Gastrocnemius medialis (tissue), 4 donors: ENCODE measurements around the gene UBE2Q1. TPM values are rescaled to one million over a fixed set of nuclear protein-coding genes. Genes with fewer than 3 reads are reported as not detected.

Source experiments
- ATAC-seq, 2 donors: fragments of 150-250 bp; one replicate each; pipeline ENCODE4 v1.9.1; 2016
- DNase-seq, 2 donors: peaks; one replicate each; pipeline ENCODE4 v3.0.0-alpha.2; 2019
- H3K27ac ChIP-seq, 4 donors: fragments of 200-600 bp; sonication (generic); 1 replicate in 1 of 4; 2 replicates in 3 of 4; pipeline ENCODE4 v1.5.1; 2016 to 2018; ENCODE audit warnings: mild to moderate bottlenecking in 2 of 4, moderate library complexity in 1 of 4
- H3K27me3 ChIP-seq, 3 donors: fragments of 200-600 bp; sonication (generic) in 2 of 3; 1 replicate in 1 of 3; 2 replicates in 2 of 3; pipeline versions ENCODE4 v1.5.1 to v1.6.0; 2016 to 2019; ENCODE audit warnings: mild to moderate bottlenecking in 1 of 3, moderate library complexity in 1 of 3
- H3K36me3 ChIP-seq, 2 donors: fragments of 200-600 bp; sonication (generic) in 1 of 2; one replicate each; pipeline ENCODE4 v1.5.1; 2017 to 2018
- H3K4me1 ChIP-seq, 2 donors: fragments of 200-600 bp; sonication (generic) in 1 of 2; one replicate each; pipeline ENCODE4 v1.5.1; 2016 to 2017; ENCODE audit warnings: mild to moderate bottlenecking in 2 of 2
- H3K4me3 ChIP-seq, 4 donors: fragments of 200-600 bp; sonication (generic) in 3 of 4; 1 replicate in 1 of 4; 2 replicates in 3 of 4; pipeline ENCODE4 v1.5.1; 2016 to 2019; ENCODE audit warnings: mild to moderate bottlenecking in 2 of 4
- H3K9me3 ChIP-seq, 3 donors: fragments of 200-600 bp; sonication (generic) in 2 of 3; 1 replicate in 1 of 3; 2 replicates in 2 of 3; pipeline ENCODE4 v1.5.1; 2016 to 2019
- CTCF ChIP-seq, 5 experiments: fragments of 450-650 bp in 3 of 5; fragments of 200-600 bp in 2 of 5; sonication (generic) in 2 of 5; IDR thresholded peaks in 4 of 5; conservative IDR thresholded peaks in 1 of 5; 1 replicate in 4 of 5; 2 replicates in 1 of 5; pipeline ENCODE4 v1.5.1; 2016 to 2019; ENCODE audit warnings: antibody characterized with exemption in 5 of 5, mild to moderate bottlenecking in 3 of 5, moderate library complexity in 3 of 5
- POLR2A ChIP-seq, 2 donors: fragments of 450-650 bp; IDR thresholded peaks; one replicate each; pipeline ENCODE4 v1.6.1; 2017; ENCODE audit warnings: antibody characterized with exemption in 2 of 2, mild to moderate bottlenecking in 2 of 2, moderate library complexity in 2 of 2
- in situ Hi-C, 4 donors: fragments of 200-750 bp; cut with MboI; loops; one replicate each; pipeline versions ENCODE4 v1.15.0 to v1.8.0; 2017; ENCODE audit warnings: low sequenced_read_pairs in 4 of 4
- intact Hi-C: fragments of 100-400 bp; cut with DNase I; formaldehyde crosslinking; loops from one replicate; pipeline ENCODE4 v1.15.1; 2023; ENCODE audit warnings: low total_unique reads
- total RNA-seq, 4 donors: library from RNA; depleted of rRNA; stranded (reverse); fragments of >200 nt; gene quantifications; one replicate each; pipeline versions ENCODE4 v1.1.0 to v1.2.3, GENCODE V29; 2016

UBE2Q1 gene
- total RNA-seq, 4 donors from 2014 or later, result 18.8 to 42.8 (median 24.1) TPM

- in situ Hi-C loops, result loop anchor here in 2 of 4 donors (10.0 to 25.0 kb wide), 2 partner anchors 190 to 313 kb away; no protein-coding TSS in a partner anchor
- no peak overlapping the region for H3K27ac ChIP-seq
- no peak overlapping the region for H3K4me3 ChIP-seq
- H3K27me3 ChIP-seq, result no peaks in the 10 kb centered on the region
- DNase-seq (no peak), ATAC-seq (no peak)
- peaks cover 4% of the 10 kb centered on the region in 2 donors for H3K4me1 ChIP-seq
- H3K9me3 ChIP-seq, result no peaks in the 10 kb centered on the region
- intact Hi-C loops, result no loop called here
- H3K36me3 ChIP-seq, result no peaks in the 10 kb centered on the region
- TF ChIP-seq POLR2A (IDR thresholded peaks at IDR 0.05), result no peak
- no peak for TF ChIP-seq CTCF (IDR thresholded peaks at IDR 0.05 in 4 of 5, conservative IDR thresholded peaks at IDR 0.05 in 1 of 5)
Observed at GRCh38 chr1:154571964-154572288, 13.5 kb upstream of the UBE2Q1 start.

GRCh38 chr1:154571244-154571963 lies 12.9 kb upstream of the UBE2Q1 start:
- in situ Hi-C loops (loop anchor here in 2 of 4 donors (10.0 to 25.0 kb wide), 2 partner anchors 191 to 313 kb away; no protein-coding TSS in a partner anchor), intact Hi-C loops (no loop called here)
- ATAC-seq, result no peak
- Histone ChIP-seq H3K36me3 (no peaks in the 10 kb centered on the region), H3K27ac (no peak overlapping the region), H3K9me3 (no peaks in the 10 kb centered on the region), H3K4me3 (no peak overlapping the region), H3K4me1 (peaks cover 4% of the 10 kb centered on the region in 2 donors), H3K27me3 (no peaks in the 10 kb centered on the region)
- DNase-seq, result no peak
- TF ChIP-seq CTCF (IDR thresholded peaks at IDR 0.05 in 4 of 5, conservative IDR thresholded peaks at IDR 0.05 in 1 of 5), result no peak
- no peak for TF ChIP-seq POLR2A (IDR thresholded peaks at IDR 0.05)

- Histone ChIP-seq H3K27ac (no peak overlapping the region), H3K27me3 (no peaks in the 10 kb centered on the region), H3K4me1 (peaks cover 4% of the 10 kb centered on the region in 2 donors), H3K4me3 (peak overlapping the region in 1 of 4 donors; percentile 6), H3K36me3 (no peaks in the 10 kb centered on the region), H3K9me3 (no peaks in the 10 kb centered on the region)
- ATAC-seq (peak in 1 of 2 donors; percentile 12), DNase-seq (no peak)
- intact Hi-C loops (loop anchor here (10.0 kb wide), 1 partner anchor 177 kb away; no protein-coding TSS in a partner anchor), in situ Hi-C loops (loop anchor here in 2 of 4 donors (10.0 to 25.0 kb wide), 2 partner anchors 194 to 317 kb away; no protein-coding TSS in a partner anchor)
- no peak for TF ChIP-seq POLR2A (IDR thresholded peaks at IDR 0.05)
- no peak for TF ChIP-seq CTCF (IDR thresholded peaks at IDR 0.05 in 4 of 5, conservative IDR thresholded peaks at IDR 0.05 in 1 of 5)
Observed at GRCh38 chr1:154568157-154568815, 9.8 kb upstream of the UBE2Q1 start.

GRCh38 chr1:154567386-154568156 lies 9.1 kb upstream of the UBE2Q1 start, which contains the start of gene CHRNB2:
TSS of gene CHRNB2 (plus strand) at chr1:154567778. CDS start at chr1:154568045, 267 bp downstream.
- intact Hi-C loops (loop anchor here (10.0 kb wide), 1 partner anchor 177 kb away; no protein-coding TSS in a partner anchor), in situ Hi-C loops (loop anchor here in 2 of 4 donors (10.0 to 25.0 kb wide), 2 partner anchors 195 to 317 kb away; no protein-coding TSS in a partner anchor)
- Histone ChIP-seq H3K36me3 (no peaks in the 10 kb centered on the region), H3K9me3 (no peaks in the 10 kb centered on the region), H3K4me1 (peaks cover 4% of the 10 kb centered on the region in 2 donors), H3K4me3 (peak within 1 kb of the TSS in 1 of 4 donors; percentile 6), H3K27me3 (no peaks in the 10 kb centered on the region), H3K27ac (no peak within 1 kb of the TSS)
- DNase-seq (peak in 1 of 2 donors; percentile 28), ATAC-seq (peak; percentile 69 to 85)
- TF ChIP-seq CTCF (IDR thresholded peaks at IDR 0.05 in 4 of 5, conservative IDR thresholded peaks at IDR 0.05 in 1 of 5) (peak in 1 of 5 experiments; percentile 14), POLR2A (IDR thresholded peaks at IDR 0.05) (no peak)
